Measurements from ENCODE around the gene F13A1. TPM values are rescaled to one million over a fixed set of nuclear protein-coding genes. Genes with fewer than 3 reads are reported as not detected.
A peak's percentile ranks its signal among the peaks of the same experiment; 100 is the strongest.

Gene F13A1
- polyA plus RNA-seq, 2 of the 4 experiments (the other 2 are of a cell fraction) = not detected

DNA sequence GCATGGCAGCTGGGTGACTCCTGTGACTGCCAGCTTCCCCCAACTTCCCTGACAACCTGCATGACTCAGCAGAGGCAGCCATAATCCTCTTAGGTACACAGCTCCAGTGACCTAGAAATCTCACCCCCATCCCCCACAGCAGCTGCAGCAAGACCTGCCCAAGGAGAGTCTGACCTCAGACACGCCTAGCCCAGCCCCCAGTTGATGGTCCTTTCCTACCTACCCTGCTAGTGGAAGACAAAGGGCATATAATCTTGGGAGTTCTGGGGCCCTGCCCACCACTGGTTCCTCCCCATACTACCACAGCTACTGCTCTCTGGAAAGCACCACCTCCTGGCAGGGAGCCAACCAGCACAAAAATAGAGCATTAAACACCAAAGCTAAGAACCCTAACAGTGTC is 90.2 kb downstream of the F13A1 start:
- WGBS (ENCODE audit: missing lambda C conversion rate) = 0% methylated on average over 1 of the region's 1 CpG

DNA sequence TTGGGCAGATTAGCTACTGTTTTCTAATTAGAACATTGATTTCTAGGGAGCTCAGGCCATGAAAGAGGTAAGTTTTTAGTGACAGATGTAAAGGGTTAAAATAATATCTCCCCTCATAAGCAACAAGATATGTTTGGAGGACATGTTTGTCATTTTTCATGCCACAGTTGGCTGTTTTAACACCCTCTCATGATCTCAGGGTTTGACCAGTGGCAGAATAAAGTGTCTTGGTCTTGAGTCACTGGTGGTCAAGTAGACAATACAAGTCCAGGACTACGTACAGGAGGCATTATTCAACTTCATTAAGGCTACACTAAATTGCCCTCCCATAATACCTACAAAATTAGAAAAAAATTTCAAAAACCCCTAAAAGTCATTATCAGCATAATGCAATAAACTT is 92.6 kb downstream of the F13A1 start:
- DNase-seq (ENCODE audit: low read depth in 1 of 2, low spot score in 1 of 2) (no peak), ATAC-seq (no peak), FAIRE-seq (no peak)
- Histone ChIP-seq H3K27ac (no peak overlapping the region), H3K4me1 (no peaks in the 10 kb centered on the region), H3K9me3 (no peaks in the 10 kb centered on the region), H3K4me3 (no peak overlapping the region), H3K4me2 (no peak overlapping the region)
- no peak for TF ChIP-seq NPAS2 (CRISPR knock-in tag; IDR thresholded peaks at IDR 0.05; ENCODE audit: borderline replicate concordance)
- TF ChIP-seq EHMT2 (IDR thresholded peaks at IDR 0.05; ENCODE audit: low read depth) = no peak
- TF ChIP-seq TP53 (CRISPR knock-in tag; IDR thresholded peaks at IDR 0.05) = no peak
- TF ChIP-seq, protein P1, sequence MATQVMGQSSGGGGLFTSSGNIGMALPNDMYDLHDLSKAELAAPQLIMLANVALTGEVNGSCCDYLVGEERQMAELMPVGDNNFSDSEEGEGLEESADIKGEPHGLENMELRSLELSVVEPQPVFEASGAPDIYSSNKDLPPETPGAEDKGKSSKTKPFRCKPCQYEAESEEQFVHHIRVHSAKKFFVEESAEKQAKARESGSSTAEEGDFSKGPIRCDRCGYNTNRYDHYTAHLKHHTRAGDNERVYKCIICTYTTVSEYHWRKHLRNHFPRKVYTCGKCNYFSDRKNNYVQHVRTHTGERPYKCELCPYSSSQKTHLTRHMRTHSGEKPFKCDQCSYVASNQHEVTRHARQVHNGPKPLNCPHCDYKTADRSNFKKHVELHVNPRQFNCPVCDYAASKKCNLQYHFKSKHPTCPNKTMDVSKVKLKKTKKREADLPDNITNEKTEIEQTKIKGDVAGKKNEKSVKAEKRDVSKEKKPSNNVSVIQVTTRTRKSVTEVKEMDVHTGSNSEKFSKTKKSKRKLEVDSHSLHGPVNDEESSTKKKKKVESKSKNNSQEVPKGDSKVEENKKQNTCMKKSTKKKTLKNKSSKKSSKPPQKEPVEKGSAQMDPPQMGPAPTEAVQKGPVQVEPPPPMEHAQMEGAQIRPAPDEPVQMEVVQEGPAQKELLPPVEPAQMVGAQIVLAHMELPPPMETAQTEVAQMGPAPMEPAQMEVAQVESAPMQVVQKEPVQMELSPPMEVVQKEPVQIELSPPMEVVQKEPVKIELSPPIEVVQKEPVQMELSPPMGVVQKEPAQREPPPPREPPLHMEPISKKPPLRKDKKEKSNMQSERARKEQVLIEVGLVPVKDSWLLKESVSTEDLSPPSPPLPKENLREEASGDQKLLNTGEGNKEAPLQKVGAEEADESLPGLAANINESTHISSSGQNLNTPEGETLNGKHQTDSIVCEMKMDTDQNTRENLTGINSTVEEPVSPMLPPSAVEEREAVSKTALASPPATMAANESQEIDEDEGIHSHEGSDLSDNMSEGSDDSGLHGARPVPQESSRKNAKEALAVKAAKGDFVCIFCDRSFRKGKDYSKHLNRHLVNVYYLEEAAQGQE (IDR thresholded peaks at IDR 0.05) = no peak
- TF ChIP-seq FOXS1 (CRISPR knock-in tag; IDR thresholded peaks at IDR 0.05) = no peak
- no peak for TF ChIP-seq RARB (CRISPR knock-in tag; IDR thresholded peaks at IDR 0.05)
- TF ChIP-seq BHLHE40 (IDR thresholded peaks at IDR 0.05; ENCODE audit: low read depth, low read length) = no peak
- TF ChIP-seq PHF8 (IDR thresholded peaks at IDR 0.05; ENCODE audit: borderline replicate concordance, low read depth) = no peak
- no peak for TF ChIP-seq HDAC2 (IDR thresholded peaks at IDR 0.05)
- no peak for TF ChIP-seq RFX5 (IDR thresholded peaks at IDR 0.05)
- no peak for TF ChIP-seq MAZ (IDR thresholded peaks at IDR 0.05; ENCODE audit: borderline replicate concordance, low read depth, low read length)
- no peak for TF ChIP-seq HOXB5 (CRISPR knock-in tag; IDR thresholded peaks at IDR 0.05)
- TF ChIP-seq, protein P2, sequence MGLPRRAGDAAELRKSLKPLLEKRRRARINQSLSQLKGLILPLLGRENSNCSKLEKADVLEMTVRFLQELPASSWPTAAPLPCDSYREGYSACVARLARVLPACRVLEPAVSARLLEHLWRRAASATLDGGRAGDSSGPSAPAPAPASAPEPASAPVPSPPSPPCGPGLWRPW (IDR thresholded peaks at IDR 0.05) = no peak
- TF ChIP-seq SMC3 (IDR thresholded peaks at IDR 0.05) = no peak
- TF ChIP-seq, protein P3, sequence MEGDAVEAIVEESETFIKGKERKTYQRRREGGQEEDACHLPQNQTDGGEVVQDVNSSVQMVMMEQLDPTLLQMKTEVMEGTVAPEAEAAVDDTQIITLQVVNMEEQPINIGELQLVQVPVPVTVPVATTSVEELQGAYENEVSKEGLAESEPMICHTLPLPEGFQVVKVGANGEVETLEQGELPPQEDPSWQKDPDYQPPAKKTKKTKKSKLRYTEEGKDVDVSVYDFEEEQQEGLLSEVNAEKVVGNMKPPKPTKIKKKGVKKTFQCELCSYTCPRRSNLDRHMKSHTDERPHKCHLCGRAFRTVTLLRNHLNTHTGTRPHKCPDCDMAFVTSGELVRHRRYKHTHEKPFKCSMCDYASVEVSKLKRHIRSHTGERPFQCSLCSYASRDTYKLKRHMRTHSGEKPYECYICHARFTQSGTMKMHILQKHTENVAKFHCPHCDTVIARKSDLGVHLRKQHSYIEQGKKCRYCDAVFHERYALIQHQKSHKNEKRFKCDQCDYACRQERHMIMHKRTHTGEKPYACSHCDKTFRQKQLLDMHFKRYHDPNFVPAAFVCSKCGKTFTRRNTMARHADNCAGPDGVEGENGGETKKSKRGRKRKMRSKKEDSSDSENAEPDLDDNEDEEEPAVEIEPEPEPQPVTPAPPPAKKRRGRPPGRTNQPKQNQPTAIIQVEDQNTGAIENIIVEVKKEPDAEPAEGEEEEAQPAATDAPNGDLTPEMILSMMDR (IDR thresholded peaks at IDR 0.05) = no peak
- TF ChIP-seq NFE2L2 (conservative IDR thresholded peaks at IDR 0.05; ENCODE audit: low read length) = no peak
- no peak for TF ChIP-seq FOSB (CRISPR knock-in tag; IDR thresholded peaks at IDR 0.05)
- TF ChIP-seq, protein P4, sequence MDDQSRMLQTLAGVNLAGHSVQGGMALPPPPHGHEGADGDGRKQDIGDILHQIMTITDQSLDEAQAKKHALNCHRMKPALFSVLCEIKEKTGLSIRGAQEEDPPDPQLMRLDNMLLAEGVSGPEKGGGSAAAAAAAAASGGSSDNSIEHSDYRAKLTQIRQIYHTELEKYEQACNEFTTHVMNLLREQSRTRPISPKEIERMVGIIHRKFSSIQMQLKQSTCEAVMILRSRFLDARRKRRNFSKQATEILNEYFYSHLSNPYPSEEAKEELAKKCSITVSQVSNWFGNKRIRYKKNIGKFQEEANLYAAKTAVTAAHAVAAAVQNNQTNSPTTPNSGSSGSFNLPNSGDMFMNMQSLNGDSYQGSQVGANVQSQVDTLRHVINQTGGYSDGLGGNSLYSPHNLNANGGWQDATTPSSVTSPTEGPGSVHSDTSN (IDR thresholded peaks at IDR 0.05) = no peak
- WGBS (ENCODE audit: missing lambda C conversion rate) = 5% methylated on average over 1 of the region's 1 CpG
- POLR2A ChIA-PET = no interaction called here
- CTCF ChIA-PET = no interaction called here

More for the DNA sequence above, 90.2 kb downstream of the F13A1 start:
- Histone ChIP-seq H3K9me3 (no peaks in the 10 kb centered on the region), H3K4me2 (no peak overlapping the region), H3K4me3 (no peak overlapping the region), H3K4me1 (no peaks in the 10 kb centered on the region), H3K27ac (no peak overlapping the region)
- POLR2A ChIA-PET = no interaction called here
- TF ChIP-seq RFX5 (IDR thresholded peaks at IDR 0.05) (no peak), SMC3 (IDR thresholded peaks at IDR 0.05) (no peak), ZC3H11A (IDR thresholded peaks at IDR 0.05) (no peak), BHLHE40 (IDR thresholded peaks at IDR 0.05; ENCODE audit: low read depth, low read length) (no peak)
- TF ChIP-seq, protein P2 (IDR thresholded peaks at IDR 0.05) = no peak
- ATAC-seq (no peak), FAIRE-seq (no peak), DNase-seq (ENCODE audit: low read depth in 1 of 2, low spot score in 1 of 2) (peak in 1 of 2 experiments; percentile 0)
- CTCF ChIA-PET = interaction anchor here (0.8 kb wide), 1 partner anchor 12 kb away, joined by 3 read pairs; no protein-coding TSS in a partner anchor
